Measurements from ENCODE around the gene KLHDC9.
"Not testable (repeated sequence)": the region's sequence is repeated elsewhere in the genome, so short reads cannot be mapped to it uniquely, and the experiment has no call there.

Gene KLHDC9

GRCh38 chr1:161095230-161095629 is 2.9 kb upstream of the KLHDC9 start:
- Mint-ChIP-seq H3K4me1 (ENCODE audit: low read depth) (peaks cover 54% of the 10 kb centered on the region), H3K27me3 (peaks cover 12% of the 10 kb centered on the region), H3K4me3 (no peak overlapping the region), H3K9me3 (no peaks in the 10 kb centered on the region), H3K36me3 (ENCODE audit: low read depth) (peaks cover 16% of the 10 kb centered on the region), H3K27ac (no peak overlapping the region)
- intact Hi-C loops (cut with micrococcal nuclease), result no loop called here

- Mint-ChIP-seq H3K4me3 (no peak overlapping the region), H3K4me1 (ENCODE audit: low read depth) (peaks cover 54% of the 10 kb centered on the region), H3K9me3 (no peaks in the 10 kb centered on the region), H3K36me3 (ENCODE audit: low read depth) (peaks cover 24% of the 10 kb centered on the region), H3K27me3 (peaks cover 12% of the 10 kb centered on the region), H3K27ac (peak overlapping the region; percentile 68)
- intact Hi-C loops (cut with micrococcal nuclease), result loop anchor here (1.0 kb wide), 1 partner anchor 24 kb away; no protein-coding TSS in a partner anchor
These were observed 2.1 kb upstream of the KLHDC9 start for GRCh38 chr1:161096015-161096414.

- Mint-ChIP-seq H3K4me1 (ENCODE audit: low read depth) (peaks cover 54% of the 10 kb centered on the region), H3K4me3 (no peak overlapping the region), H3K36me3 (ENCODE audit: low read depth) (peaks cover 29% of the 10 kb centered on the region), H3K27me3 (peaks cover 12% of the 10 kb centered on the region), H3K9me3 (no peaks in the 10 kb centered on the region), H3K27ac (peak overlapping the region; percentile 68)
- intact Hi-C loops (cut with micrococcal nuclease), result loop anchor here (1.0 kb wide), 1 partner anchor 24 kb away; no protein-coding TSS in a partner anchor
These were observed 1.6 kb upstream of the KLHDC9 start for GRCh38 chr1:161096530-161096929.

GRCh38 chr1:161099090-161099802 is 1.1 kb downstream of the KLHDC9 start:
- Mint-ChIP-seq H3K4me1 (ENCODE audit: low read depth) (peaks cover 43% of the 10 kb centered on the region), H3K4me3 (peak overlapping the region; percentile 59), H3K36me3 (ENCODE audit: low read depth) (peaks cover 46% of the 10 kb centered on the region), H3K9me3 (no peaks in the 10 kb centered on the region), H3K27me3 (peaks cover 12% of the 10 kb centered on the region), H3K27ac (no peak overlapping the region)
- intact Hi-C loops (cut with micrococcal nuclease), result no loop called here

GRCh38 chr1:161100556-161100955 is 2.4 kb downstream of the KLHDC9 start:
- Mint-ChIP-seq H3K9me3 (no peaks in the 10 kb centered on the region), H3K4me3 (no peak overlapping the region), H3K27me3 (peaks cover 12% of the 10 kb centered on the region), H3K4me1 (ENCODE audit: low read depth) (peaks cover 34% of the 10 kb centered on the region), H3K27ac (no peak overlapping the region), H3K36me3 (ENCODE audit: low read depth) (peaks cover 54% of the 10 kb centered on the region)
- intact Hi-C loops (cut with micrococcal nuclease), result no loop called here

GRCh38 chr1:161106431-161106830 is 8.3 kb downstream of the KLHDC9 start:
- Mint-ChIP-seq H3K4me3 (no peak overlapping the region), H3K4me1 (ENCODE audit: low read depth) (peaks cover 11% of the 10 kb centered on the region), H3K36me3 (ENCODE audit: low read depth) (peaks cover 54% of the 10 kb centered on the region), H3K9me3 (no peaks in the 10 kb centered on the region), H3K27me3 (no peaks in the 10 kb centered on the region), H3K27ac (no peak overlapping the region)
- intact Hi-C loops (cut with micrococcal nuclease), result no loop called here

GRCh38 chr1:161111117-161111516 is 13.0 kb downstream of the KLHDC9 start:
- intact Hi-C loops (cut with micrococcal nuclease), result no loop called here
- H3K4me3 Mint-ChIP-seq, result no peak overlapping the region
- no peaks in the 10 kb centered on the region for H3K27me3 Mint-ChIP-seq
- no peaks in the 10 kb centered on the region for H3K9me3 Mint-ChIP-seq
- peaks cover 53% of the 10 kb centered on the region for H3K4me1 Mint-ChIP-seq (ENCODE audit: low read depth)
- peaks cover 33% of the 10 kb centered on the region for H3K36me3 Mint-ChIP-seq (ENCODE audit: low read depth)
- peak overlapping the region; percentile 55 for H3K27ac Mint-ChIP-seq

- H3K9me3 Mint-ChIP-seq, result no peaks in the 10 kb centered on the region
- peak overlapping the region; percentile 55 for H3K27ac Mint-ChIP-seq
- no peaks in the 10 kb centered on the region for H3K27me3 Mint-ChIP-seq
- intact Hi-C loops (cut with micrococcal nuclease), result no loop called here
- H3K4me3 Mint-ChIP-seq, result no peak overlapping the region
- H3K4me1 Mint-ChIP-seq (ENCODE audit: low read depth), result peaks cover 53% of the 10 kb centered on the region
- peaks cover 33% of the 10 kb centered on the region for H3K36me3 Mint-ChIP-seq (ENCODE audit: low read depth)
These were observed 13.4 kb downstream of the KLHDC9 start for GRCh38 chr1:161111527-161111926.

- Mint-ChIP-seq H3K4me3 (no peak overlapping the region), H3K9me3 (no peaks in the 10 kb centered on the region), H3K36me3 (ENCODE audit: low read depth) (peaks cover 34% of the 10 kb centered on the region), H3K27me3 (no peaks in the 10 kb centered on the region), H3K4me1 (ENCODE audit: low read depth) (peaks cover 63% of the 10 kb centered on the region), H3K27ac (peak overlapping the region; percentile 19)
- intact Hi-C loops (cut with micrococcal nuclease), result no loop called here
These were observed 15.8 kb downstream of the KLHDC9 start for GRCh38 chr1:161113915-161114314.

GRCh38 chr1:161114556-161114955 is 16.4 kb downstream of the KLHDC9 start:
- H3K36me3 Mint-ChIP-seq (ENCODE audit: low read depth), result peaks cover 35% of the 10 kb centered on the region
- H3K4me1 Mint-ChIP-seq (ENCODE audit: low read depth), result peaks cover 69% of the 10 kb centered on the region
- intact Hi-C loops (cut with micrococcal nuclease), result no loop called here
- H3K27ac Mint-ChIP-seq, result peak overlapping the region; percentile 19
- H3K9me3 Mint-ChIP-seq, result no peaks in the 10 kb centered on the region
- no peaks in the 10 kb centered on the region for H3K27me3 Mint-ChIP-seq
- no peak overlapping the region for H3K4me3 Mint-ChIP-seq

- Mint-ChIP-seq H3K27me3 (no peaks in the 10 kb centered on the region), H3K4me1 (ENCODE audit: low read depth) (peaks cover 75% of the 10 kb centered on the region), H3K9me3 (no peaks in the 10 kb centered on the region), H3K27ac (no peak overlapping the region), H3K4me3 (no peak overlapping the region), H3K36me3 (ENCODE audit: low read depth) (peaks cover 38% of the 10 kb centered on the region)
- intact Hi-C loops (cut with micrococcal nuclease), result no loop called here
These were observed 17.1 kb downstream of the KLHDC9 start for GRCh38 chr1:161115132-161115711.

GRCh38 chr1:161115961-161116360 is 17.8 kb downstream of the KLHDC9 start:
- intact Hi-C loops (cut with micrococcal nuclease); H3K4me3 Mint-ChIP-seq; H3K27me3 Mint-ChIP-seq; H3K9me3 Mint-ChIP-seq: not testable (repeated sequence)
- peaks cover 45% of the 10 kb centered on the region for H3K36me3 Mint-ChIP-seq (ENCODE audit: low read depth)
- peaks cover 83% of the 10 kb centered on the region for H3K4me1 Mint-ChIP-seq (ENCODE audit: low read depth)
- peak overlapping the region; percentile 30 for H3K27ac Mint-ChIP-seq

GRCh38 chr1:161117759-161118581 is 19.8 kb downstream of the KLHDC9 start, which contains the start of the genes NIT1 and PFDN2:
Gene NIT1, plus strand, starts transcription at chr1:161118105. Its CDS starts 72 bp downstream, at chr1:161118177.
Gene PFDN2, minus strand, starts transcription at chr1:161118037. Its CDS starts 11 bp downstream, at chr1:161118026.
- H3K27me3 Mint-ChIP-seq, result no peaks in the 10 kb centered on the region
- intact Hi-C loops (cut with micrococcal nuclease), result loop anchor here (2.0 kb wide), 1 partner anchor 15 kb away; the partner anchor contains the start of gene DEDD
- H3K9me3 Mint-ChIP-seq, result no peaks in the 10 kb centered on the region
- H3K36me3 Mint-ChIP-seq (ENCODE audit: low read depth), result peaks cover 65% of the 10 kb centered on the region
- peak within 1 kb of the TSS; percentile 97 for H3K27ac Mint-ChIP-seq
- H3K4me3 Mint-ChIP-seq, result peak within 1 kb of the TSS; percentile 89
- peaks cover 86% of the 10 kb centered on the region for H3K4me1 Mint-ChIP-seq (ENCODE audit: low read depth)

Measured in dendritic cell treated with granulocyte-macrophage colony-stimulating factor and Interleukin-4, amounts not matched to agents 40 ng/mL and 50 ng/mL, for 4 days (primary cell).